Activated CD4-positive, alpha-beta T cell treated with anti-CD3 and anti-CD28 coated beads for 48 hours (primary cell): Measurements from ENCODE around the gene DACH1.

Experiments used
- DNase-seq: peaks from one replicate; pipeline ENCODE4 v3.0.0-alpha.2; 2020

The DACH1 gene

DNA sequence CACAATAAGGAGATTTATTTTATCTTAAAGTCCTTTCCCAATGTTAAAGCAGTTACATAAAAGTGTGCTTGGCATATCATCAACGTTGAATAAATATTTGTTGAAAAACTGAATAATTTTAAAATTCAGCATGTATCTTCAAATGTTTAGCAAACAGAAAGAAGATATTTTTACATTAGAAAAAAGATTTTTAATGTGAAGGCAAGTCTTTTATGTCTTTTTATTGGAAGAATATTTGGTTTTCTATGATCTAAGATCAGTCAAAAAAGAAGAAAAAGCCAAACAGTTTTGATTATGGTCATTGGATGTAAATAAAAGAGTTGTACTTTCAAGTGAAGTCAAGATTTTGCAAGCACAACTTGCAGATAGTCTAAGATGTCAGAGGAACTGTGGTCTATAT is 397.4 kb downstream of the DACH1 start:
- DNase-seq = no peak

DNA sequence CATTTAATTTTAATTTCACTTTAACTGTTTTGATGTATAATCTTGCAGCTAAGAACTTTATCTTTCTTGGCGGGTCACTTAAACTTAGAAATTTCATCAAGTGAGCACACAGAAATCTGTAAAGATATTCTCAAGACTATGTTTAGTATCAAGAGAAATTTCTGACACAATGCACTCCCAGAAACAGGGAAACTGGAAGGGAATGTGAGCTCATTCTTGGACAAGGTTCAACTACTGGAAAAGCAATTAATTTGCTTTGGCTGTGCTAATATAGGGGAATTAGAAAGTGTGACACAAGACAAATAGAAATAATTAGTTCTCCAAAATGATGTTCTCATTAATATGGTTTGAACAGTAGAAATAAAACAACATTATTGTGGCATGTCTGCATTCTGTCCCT is 402.3 kb downstream of the DACH1 start:
- no peak for DNase-seq

DNA sequence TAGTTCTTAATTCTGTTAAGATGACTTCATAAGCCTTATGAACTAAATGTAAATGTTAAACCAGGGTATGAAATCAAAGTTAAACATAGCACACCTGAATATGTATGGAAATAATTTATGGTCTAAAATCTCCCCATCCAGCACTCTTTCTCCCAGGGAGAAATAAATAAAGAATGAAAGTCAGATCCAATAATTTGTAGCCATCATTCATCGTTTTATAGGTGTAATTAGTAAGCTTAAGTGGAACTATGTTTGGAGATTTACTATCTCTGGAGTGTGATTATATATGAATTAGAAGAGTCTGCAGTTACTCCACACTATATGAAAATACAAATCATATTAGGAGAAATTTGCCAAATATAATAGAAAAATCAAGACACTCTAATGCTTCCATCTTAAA is 405.1 kb downstream of the DACH1 start:
- DNase-seq = no peak

DNA sequence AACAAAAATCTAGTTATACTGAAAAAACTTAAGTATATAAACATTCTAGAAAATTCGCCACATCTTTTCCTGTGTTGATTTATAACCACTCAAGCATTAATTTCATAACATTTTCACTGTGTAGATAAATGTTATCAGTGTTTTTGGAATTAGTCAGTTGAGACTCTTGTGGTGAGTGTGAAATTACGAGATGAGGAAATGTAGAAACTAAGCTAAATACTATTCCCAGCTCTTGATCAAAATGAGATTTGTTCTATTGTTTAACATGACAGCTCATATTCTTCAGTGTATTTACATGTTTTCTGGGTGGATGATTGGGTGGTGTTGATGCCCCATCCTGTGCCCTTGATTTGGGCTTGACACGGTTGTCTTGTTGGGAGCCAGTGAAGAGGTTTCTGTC is 406.8 kb downstream of the DACH1 start:
- DNase-seq = no peak

DNA sequence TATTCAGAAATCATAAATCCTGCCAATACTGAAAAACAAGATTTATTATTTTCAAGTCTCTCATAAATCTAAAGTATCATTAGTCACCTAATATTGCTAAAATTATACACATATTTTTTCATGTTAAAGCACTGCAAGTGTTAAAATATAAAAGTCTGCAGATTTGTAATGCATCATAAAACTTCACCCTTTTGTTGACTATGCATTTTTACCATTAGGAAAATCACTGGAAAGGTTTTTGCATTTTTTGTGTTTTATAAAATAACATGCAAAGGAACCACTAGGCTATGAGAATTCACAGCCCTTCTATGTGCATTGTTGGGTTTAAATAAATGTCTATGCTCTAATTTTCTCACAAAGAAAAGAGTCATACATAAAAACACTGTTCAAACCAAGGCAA is 407.3 kb downstream of the DACH1 start:
- no peak for DNase-seq

DNA sequence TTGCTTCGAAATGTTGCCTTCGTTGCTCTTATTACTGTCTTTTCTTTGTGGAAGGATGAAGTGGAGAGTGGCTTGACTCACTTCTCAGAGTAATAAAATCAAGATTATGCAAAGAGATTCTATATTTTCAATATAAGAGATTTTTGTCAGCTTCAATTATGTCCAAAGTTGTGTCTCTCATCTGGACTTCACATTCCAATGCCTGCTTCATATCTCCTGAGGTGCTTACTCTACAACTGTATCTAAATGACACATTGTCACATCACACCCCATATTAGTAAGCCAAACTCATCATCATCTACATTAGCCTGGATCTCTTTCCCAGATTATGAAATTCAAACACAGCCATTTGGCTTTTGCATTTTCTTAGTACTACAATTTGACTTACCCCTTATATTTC is 409.4 kb downstream of the DACH1 start:
- DNase-seq = no peak

DNA sequence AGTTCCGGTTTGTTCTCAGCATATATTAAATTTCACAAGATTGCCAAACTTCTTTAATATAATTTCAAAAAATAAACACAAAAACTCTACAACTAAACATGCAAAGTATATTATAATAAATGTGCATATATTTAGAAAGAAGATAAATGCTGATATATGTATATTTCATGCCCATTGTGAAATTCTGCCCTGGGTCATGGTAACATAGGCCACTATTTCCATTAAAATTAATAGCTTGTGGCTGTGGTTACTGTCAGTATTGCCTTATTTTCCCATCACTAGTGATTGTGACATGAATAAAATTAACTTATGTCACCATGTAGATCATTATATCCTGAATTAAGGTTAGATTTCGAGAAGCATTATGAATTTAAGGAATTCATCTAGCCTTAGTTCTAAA is 410.9 kb downstream of the DACH1 start:
- no peak for DNase-seq

DNA sequence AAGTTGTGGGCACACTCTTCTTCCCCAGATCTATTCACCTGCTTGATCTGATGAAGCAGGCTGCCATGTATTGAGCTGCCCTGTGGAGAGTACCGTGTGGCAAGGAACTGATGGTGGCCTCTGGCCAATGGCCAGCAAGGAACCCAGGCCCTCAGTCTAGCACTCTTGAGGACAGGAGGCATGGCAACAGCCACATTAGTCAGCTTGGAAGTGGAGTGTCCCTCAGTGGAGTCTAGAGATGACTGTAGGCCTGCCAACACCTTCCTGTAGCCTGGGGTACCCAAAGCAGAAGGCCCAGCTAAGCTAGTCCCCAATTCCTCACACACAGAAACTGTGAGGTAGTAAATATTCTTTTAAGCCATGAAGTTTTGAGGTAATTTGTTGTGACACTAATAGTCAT is 412.5 kb downstream of the DACH1 start:
- no peak for DNase-seq

DNA sequence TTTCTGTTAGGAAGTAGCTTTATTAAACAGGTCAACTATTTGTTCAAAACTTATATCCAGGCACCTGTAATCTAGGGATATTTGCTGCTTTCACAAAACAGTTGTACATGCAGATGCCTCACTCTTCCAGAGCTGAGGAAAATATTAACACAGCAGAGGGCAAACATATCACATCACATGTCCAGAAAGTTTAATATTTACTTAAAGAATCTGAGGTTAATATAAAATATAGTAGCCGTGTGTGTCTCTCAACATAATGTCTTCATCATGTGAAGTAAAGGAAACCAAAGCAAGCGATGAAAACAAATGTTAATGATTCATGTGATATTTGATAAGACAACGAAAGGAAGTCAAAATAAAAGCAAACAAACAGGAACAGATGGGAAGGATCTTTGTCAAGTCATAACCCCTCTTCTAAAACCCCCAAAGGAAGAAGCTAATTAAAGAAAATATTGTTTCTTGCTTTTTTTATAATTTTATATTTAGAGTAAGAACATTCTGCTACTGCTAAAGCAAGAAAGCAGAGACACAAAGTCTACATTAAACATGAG is 418.8 kb downstream of the DACH1 start:
- DNase-seq = no peak

DNA sequence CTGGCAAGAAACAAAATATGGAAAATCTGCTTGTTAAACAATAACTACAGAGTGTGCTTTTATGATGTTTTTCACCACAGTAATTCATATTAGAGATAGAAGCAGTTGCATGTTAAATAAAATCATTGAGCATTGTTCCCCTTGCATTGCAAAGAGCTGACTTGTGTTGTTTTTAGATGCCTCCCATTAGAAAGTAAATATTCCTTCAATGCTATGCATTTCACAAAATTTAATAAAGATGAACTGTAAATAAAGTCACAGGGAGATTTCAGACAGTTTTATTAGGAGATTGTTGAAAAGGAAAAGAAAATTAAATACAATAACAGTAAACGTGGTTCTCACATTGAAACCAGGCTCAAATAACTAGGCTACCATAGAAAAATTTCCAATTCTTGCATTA is 429.3 kb downstream of the DACH1 start:
- no peak for DNase-seq

DNA sequence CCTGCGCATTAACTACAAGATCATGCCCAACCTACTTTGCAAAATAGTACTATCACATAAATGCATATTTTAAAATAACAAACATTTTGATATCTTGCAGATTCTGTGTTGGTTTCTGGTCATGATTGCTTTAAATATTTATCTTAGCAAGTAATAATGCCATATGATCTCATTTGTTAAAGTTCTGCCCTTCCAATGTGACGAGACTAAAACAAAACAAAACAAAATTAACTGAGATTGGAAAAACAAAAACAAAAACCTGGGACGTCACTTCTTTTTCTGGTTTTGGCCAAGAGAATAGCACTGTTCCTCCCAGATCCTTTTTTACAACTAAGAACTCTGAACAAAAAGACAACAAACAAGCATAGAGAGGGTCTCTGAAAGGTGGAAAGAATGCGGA is 436.3 kb downstream of the DACH1 start:
- DNase-seq = no peak

DNA sequence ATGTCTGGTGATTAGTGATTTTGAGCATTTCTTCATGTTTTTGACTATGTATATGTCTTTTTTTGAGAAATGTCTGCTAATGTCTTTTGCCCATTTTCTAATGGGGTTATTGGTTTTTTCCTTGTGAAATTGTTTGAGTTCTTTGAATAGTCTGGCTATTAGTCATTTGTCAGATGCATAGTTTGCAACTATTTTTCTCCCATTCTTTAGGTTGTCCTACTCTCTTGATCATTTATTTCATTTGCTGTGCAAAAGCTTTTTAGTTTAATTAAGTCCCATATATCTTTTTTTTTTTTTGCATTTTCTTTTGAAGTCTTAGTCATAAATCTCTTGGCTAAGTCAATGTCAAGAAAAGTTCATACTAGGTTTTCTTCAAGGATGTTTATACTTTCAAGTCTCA is 449.8 kb downstream of the DACH1 start:
- DNase-seq = no peak

DNA sequence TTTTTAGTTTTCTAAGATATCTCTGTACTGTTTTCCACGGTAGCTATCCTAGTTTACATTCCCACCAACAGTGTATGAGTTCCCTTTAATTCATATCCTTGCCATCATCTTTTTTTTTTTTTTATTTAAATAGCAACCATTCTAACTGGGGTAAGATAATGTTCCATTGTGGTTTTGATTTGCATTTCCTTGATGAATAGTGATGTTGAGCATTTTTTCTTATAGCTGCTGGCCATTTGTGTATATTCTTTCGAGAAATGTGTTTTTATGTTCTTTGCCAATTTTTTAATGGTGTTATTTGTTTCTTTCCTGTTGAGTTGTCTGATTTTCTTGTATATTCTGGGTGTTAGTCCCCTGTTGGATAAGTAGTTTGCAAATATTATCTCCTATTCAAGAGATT is 454.8 kb downstream of the DACH1 start:
- no peak for DNase-seq

DNA sequence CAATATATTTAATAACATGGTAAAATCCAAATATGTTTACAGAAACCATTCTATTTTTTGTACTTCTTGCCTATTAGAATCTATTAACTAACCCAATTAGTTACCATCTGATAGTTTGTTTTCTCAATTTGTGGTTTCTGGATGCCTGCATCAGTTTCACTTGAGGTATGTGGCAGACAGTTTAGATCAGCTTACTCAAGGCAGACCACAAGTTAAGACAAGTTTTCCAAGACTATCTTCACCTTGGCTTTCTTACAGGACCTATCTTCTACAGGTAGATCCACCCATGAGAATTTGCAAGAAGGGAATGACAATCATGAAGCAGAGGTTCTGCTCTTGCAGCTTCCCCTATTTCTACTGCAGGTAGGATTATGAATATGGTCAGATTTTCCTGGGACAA is 458.6 kb downstream of the DACH1 start:
- no peak for DNase-seq

DNA sequence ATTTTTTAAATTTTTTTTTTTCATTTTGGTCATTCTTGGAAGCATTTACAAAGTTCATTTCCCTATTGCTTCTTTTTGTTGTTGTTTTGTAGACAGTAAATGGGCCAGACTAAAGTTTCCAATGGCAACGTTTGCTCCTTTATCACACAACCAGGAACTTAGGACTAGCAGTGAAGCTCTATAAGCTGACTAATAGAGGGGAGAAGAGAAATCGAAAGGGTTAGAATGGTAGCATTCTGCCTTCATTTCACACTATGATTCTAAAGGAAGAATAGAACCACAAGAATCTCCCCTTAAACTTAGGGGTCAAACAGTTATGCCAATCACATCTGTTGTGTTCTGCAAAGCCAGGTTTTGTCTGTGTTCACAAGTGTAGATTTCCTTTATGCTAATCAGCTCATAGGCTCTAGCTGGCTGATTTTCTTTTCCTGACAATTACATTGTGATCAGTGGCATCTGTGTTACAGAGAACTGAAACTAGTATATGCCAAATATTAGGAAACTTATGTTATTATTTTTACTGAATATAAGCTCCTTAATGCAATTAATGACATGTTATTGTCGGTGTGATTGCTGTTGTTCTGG is 467.3 kb downstream of the DACH1 start:
- no peak for DNase-seq

DNA sequence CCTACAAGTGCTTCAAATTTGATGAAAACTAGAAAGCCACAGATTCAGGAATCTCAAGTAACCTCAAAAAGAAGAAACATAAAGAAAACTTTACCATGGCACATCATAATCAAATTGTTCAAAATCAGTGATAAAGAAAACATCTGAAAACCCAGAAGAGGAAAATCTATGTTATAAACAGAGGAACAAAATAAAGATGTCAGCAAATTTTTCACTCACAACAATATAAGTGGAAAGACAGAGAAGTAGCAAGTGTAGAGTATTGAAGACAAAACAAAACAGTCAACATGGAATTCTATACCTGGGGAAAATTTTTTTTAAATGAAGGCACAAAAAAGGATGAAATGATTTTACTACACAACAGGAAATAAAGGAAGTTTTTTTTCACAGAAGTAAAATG is 470.9 kb downstream of the DACH1 start:
- DNase-seq = no peak

DNA sequence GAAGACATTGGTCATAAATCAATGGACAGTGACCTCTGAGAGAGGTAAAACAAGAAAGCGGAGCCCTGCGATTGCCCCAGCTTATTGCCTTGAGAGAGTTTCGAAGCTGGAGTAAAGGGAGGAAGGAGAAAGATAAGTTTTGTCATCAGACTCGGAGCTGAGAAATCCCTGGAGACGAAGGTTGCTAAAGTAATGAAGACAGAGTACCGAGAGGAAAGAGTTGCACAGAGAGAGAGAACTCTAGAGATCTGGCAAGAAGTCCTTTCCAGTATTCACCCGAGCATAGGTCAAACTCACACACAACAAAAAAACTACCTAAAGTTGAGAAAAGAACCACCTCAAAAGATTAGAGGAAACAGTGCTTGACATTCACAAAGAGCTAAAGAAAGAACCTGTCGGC is 472.0 kb downstream of the DACH1 start:
- DNase-seq = no peak

DNA sequence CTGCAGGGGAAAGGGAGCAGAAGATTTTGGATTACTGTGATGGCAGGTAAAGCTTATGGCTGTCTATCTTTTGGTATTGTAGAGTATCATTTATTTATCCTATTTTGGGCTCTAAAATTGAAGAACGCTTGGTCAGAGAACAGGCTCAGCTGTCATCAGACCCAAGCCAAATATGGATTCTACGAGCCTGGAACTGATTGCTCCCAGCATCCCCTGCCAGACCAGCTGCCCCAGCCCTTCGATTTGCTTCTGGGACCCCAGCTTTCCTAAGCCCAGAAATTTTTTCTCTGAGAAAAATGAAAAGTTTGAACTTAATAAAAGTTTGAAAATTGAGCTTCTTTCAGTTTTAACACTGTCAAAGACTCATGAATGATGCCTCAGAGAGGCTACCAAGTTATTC is 472.8 kb downstream of the DACH1 start:
- no peak for DNase-seq
